Stimulated activated CD8-positive, alpha-beta memory T cell treated with anti-CD3 and anti-CD28 coated beads, Interleukin-2, amount 100 ng/mL, for 1 hour (primary cell): ENCODE results near the gene CDH16.
"Not testable (repeated sequence)": the region's sequence is repeated elsewhere in the genome, so short reads cannot be mapped to it uniquely, and the experiment has no call there.

Experiments used
- DNase-seq, 2 donors: peaks; one replicate each; pipeline ENCODE4 v3.0.0-alpha.2; 2020; ENCODE audit warnings: low read depth in 2 of 2

Gene CDH16

DNA sequence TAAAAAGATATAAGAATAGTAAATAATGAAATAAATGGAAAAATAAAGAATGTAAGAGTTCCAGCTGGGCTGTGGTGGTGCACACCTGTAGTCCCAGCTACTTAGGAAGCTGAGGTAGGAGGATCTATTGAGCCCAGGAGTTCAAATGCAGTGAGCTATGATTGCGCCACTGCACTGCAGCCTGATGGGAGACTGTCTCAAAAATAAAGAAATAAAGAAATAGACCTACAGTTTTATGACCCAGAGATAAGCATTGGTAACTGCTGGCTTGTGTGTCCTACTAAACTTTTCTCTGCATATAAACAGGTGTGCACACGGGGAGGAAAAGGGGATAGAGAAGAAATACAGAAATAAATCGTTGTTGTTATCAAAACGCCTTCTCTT, 46.1 kb downstream of the CDH16 start:
- DNase-seq = no peak

DNA sequence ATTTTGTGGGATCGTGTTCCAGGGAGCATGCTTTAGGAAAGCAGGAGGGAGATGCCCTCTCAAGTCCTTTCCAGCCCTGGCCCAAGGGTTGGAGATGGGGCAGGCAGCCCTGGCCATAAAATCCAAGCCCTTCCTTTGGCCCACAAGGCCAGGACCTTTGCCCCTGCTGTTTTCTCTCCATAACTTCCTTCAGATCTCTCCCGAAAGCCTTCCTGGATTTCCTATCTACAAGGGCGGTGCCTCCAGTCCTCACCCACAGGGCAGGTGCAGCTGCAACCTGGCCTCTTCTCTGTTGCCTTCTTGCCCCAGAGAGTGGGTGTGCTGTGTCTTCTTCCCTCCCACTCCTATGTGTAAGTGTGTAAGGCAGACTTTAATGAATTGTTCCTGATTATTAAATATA, 46.8 kb downstream of the CDH16 start:
- no peak for DNase-seq

DNA sequence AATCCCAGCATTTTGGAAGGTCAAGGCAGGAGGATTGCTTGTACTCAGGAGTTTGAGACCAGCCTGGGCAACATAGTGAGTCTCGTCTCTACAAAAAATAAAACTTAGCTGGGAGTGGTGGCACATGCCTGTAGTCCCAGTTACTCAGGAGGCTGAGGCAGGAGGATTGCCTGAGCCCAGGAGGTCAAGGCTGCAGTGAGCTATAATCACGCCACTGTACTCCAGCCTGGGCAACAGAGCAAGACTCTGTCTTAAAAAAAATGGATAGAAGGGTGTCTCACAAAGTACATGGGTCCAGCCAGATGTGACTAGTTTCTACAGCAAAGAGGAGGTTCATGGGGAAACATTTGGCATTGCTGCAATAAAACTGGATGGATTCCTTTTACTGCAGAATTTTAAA, 47.3 kb downstream of the CDH16 start:
- DNase-seq = not testable (repeated sequence)

DNA sequence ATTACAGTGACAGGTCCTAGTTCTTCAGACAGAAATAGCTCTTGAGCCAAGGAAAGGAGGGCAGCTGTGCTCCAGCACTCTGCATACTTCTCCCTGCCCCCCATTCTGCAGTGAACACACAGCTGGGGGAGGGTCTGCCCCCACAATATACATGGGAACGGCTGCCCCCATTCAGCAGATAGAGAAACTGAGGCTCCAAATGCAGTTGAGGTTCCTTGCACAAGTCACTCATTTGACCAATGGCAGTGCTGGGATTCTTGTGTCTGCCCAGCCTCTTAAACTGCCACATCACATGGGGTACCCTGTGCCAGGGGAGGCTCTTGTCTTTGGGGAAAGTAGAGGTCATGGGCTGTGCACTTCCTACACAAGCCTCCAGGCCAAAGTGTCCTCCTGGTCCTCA, 49.3 kb downstream of the CDH16 start:
- no peak for DNase-seq

DNA sequence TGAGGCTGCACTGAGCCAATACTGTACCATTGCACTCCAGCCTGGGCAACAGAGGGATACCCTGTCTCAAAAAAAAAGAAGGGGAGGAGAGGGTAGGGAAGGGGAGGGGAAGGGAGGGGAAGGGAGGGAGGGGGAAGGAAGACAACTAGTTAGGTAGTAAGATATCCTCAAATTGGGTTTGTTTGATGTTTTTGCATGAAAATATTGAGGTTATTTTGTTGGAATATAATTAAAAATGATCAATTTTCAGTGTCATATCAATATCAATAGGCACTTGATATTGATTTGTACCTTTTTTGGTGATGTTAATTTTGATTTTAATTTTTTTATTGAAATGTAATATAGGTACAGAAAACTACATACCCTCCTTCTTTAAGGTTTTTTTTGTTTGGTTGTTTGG, 55.0 kb downstream of the CDH16 start:
- no peak for DNase-seq

DNA sequence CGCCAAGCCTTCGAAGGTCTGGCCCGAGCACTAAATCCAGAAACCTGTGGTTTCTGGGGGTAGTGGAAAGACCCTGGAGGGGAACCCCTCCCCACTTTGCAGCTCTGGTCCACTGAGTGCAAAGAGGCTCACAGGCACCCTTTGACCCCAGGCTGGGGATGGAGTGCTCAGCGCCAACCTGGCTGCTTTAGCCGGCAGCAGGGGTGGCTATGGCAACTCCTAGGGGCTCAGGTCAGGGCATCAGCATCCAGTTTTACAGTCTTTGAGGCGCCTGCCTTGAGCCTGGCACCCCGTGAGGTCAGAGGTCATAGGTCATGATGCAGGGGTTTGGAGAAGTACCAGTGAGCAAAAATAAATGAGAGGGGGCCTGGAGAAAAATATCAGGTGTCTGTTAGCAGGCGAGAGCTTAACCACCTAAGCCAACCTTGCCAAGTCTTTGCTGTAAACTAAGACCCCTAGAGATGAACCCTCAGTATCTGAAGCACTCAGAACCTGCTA, 56.6 kb downstream of the CDH16 start:
- no peak for DNase-seq

DNA sequence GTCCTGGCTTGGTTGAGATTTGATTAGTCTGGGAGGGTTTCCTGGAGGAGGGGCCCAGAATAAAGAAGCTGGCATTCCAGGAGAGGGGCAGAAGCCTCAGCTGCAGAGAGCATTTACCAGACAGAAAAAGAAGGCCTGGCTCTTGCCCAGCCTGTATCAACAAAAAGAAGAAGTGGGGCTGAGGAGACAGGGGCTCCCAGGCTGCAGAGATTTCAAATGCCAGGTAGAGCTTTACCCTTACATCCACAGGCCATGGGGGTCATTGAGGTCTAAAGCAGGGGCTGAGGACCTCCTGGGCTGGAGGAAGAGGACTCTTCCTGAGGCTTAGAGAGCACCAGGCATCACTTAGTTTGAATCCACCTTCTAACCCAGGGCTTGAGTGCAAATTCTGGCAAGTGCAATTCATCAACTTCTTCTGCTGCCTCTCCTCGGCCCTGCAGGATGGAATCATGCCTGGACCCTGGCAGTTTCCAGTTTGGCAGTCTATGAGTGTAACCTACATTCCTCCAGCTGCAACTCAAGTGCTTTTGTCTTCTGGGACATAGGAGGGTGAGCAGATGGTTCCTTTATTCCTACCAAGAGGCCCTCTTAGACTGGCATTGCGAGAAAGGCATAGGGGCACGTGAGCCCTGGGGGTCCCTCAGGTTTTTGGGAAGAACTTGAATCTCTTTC, 59.2 kb downstream of the CDH16 start:
- DNase-seq = no peak

DNA sequence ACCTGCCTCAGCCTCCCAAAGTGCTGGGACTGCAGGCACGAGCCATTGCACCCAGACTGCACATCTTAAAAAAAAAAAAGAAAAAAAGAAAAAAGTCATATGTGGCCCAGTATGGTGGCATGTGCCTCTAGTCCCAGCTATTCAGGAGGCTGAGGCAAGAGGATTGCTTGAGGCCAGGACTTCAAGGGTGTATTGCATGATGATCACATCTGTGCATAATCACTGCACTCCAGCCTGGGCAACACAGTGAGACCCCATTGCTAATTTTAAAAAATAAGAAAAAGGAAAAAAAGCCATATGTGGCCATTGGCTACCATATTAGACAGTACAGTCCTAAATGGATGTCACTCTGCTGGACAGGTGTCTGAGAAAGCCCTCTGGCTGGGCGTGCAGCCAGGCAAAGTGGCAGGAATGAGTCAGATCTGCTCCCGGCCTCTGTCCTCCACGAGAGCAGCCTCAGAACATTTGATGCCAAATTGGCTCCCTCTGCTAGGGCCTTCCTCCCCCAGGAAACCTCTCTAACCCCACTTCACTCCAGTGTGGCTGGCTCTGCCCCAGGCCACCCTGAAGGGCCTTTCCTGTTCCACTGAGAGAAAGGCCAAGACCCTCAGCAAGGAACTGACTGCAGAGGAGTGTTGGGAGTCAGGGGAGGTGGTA, 59.8 kb downstream of the CDH16 start:
- no peak for DNase-seq
